Neural cell (in vitro differentiated cells): Measurements from ENCODE around the gene MARK1.

Source experiments
- CTCF ChIP-seq: fragments of 450-650 bp; IDR thresholded peaks from 2 replicates; pipeline ENCODE4 v1.5.1; 2014; ENCODE audit warnings: antibody characterized with exemption, mild to moderate bottlenecking, moderate library complexity; ENCODE audit not compliant: poor library complexity, severe bottlenecking
- POLR2AphosphoS5 ChIP-seq: IDR thresholded peaks from 2 replicates; pipeline ENCODE4 v1.6.1; 2012
- SMC3 ChIP-seq: fragments of 450-650 bp; conservative IDR thresholded peaks from 2 replicates; pipeline ENCODE4 v1.6.1; 2014; ENCODE audit warnings: antibody characterized with exemption, mild to moderate bottlenecking, moderate library complexity; ENCODE audit not compliant: poor library complexity
- TAF1 ChIP-seq: IDR thresholded peaks from 2 replicates; pipeline ENCODE4 v1.6.1; 2012; ENCODE audit warnings: low read depth

GRCh38 chr1:220708244-220708643 is 180.3 kb downstream of the MARK1 start:
- TF ChIP-seq CTCF (no peak), TAF1 (no peak), SMC3 (no peak), POLR2AphosphoS5 (no peak)
